HepG2 (cell line): Measurements from ENCODE around the gene LZTR1.

ENCODE experiments used
- HBP1 ChIP-seq: IDR thresholded peaks from 2 replicates; pipeline ENCODE4 v1.6.1; 2016; ENCODE audit warnings: low read depth, control low read depth
- NFE2 ChIP-seq: sonication (generic); formaldehyde crosslinking; IDR thresholded peaks from 2 replicates; pipeline ENCODE4 v1.4.0; 2020; ENCODE audit warnings: missing genetic modification reagents
- NFRKB ChIP-seq: fragments of 450-650 bp; IDR thresholded peaks from 2 replicates; pipeline ENCODE4 v1.6.1; 2017
- SIX1 ChIP-seq: sonication (generic); formaldehyde crosslinking; IDR thresholded peaks from 2 replicates; pipeline ENCODE4 v1.4.0; 2020; ENCODE audit warnings: missing genetic modification reagents, borderline replicate concordance
- SMC3 ChIP-seq: IDR thresholded peaks from 2 replicates; pipeline ENCODE4 v1.6.1; 2011; ENCODE audit warnings: low read length, improper control_type of control experiment
- SYNCRIP ChIP-seq: fragments of 200-400 bp; formaldehyde crosslinking; IDR thresholded peaks from 2 replicates; pipeline ENCODE4 v1.6.1; 2018; ENCODE audit warnings: mild to moderate bottlenecking, low read depth, low read length; ENCODE audit not compliant: insufficient read depth
- ZNF878 ChIP-seq: sonication (generic); formaldehyde crosslinking; IDR thresholded peaks from 2 replicates; pipeline ENCODE4 v1.8.1; 2023; ENCODE audit warnings: mild to moderate bottlenecking, missing genetic modification reagents, moderate library complexity
- TF ChIP-seq, protein P1 (sequence below): sonication (generic); formaldehyde crosslinking; IDR thresholded peaks from 2 replicates; pipeline ENCODE4 v1.5.0; 2020; ENCODE audit warnings: mild to moderate bottlenecking, missing genetic modification reagents, moderate library complexity
- TF ChIP-seq, protein P2 (sequence below): sonication (generic); formaldehyde crosslinking; IDR thresholded peaks from 2 replicates; pipeline ENCODE4 v1.5.1; 2020; ENCODE audit warnings: missing genetic modification reagents, mild to moderate bottlenecking, borderline replicate concordance
- TF ChIP-seq, protein P3 (sequence below): sonication (generic); formaldehyde crosslinking; IDR thresholded peaks from 2 replicates; pipeline ENCODE4 v1.4.0; 2020; ENCODE audit warnings: missing genetic modification reagents

DNA sequence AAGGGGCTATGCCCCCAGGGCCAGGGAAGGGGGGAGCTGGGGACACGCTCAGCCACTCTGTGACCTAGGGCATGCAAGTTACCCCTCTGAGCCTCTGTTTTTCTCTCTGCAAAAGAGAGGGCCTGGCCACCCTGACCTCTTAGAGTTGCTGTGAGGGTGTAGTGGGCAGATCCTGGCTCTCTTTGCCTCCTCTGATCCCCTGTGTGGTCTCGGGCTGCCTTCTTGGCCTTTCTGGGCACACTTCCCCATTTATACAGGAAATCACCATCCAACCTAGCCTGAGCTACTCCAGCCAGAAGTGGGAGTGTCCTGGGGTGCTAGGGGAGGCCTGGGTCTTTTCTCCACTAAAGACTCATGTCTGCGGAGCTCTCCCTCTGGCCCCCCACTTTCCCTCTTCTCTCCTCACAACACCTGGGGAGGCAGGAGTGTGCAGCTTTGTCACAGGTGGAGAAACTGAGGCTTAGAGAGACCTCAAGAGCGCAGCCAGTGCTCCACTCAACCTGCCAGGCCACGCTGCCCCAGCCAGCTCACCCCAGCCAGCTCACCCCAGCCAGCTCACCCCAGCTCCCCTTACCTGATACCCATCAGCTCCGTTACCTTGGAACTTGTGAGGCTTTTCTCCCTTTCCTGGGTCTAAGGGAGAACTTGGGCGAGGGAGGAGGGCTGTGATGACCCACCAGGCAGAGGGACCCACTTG lies 13.7 kb upstream of the LZTR1 start:
- TF ChIP-seq SIX1 (CRISPR knock-in tag) (no peak), NFE2 (CRISPR knock-in tag) (no peak), SYNCRIP (no peak), ZNF878 (CRISPR knock-in tag) (no peak), NFRKB (no peak), HBP1 (no peak), SMC3 (no peak)
- TF ChIP-seq, protein P1, sequence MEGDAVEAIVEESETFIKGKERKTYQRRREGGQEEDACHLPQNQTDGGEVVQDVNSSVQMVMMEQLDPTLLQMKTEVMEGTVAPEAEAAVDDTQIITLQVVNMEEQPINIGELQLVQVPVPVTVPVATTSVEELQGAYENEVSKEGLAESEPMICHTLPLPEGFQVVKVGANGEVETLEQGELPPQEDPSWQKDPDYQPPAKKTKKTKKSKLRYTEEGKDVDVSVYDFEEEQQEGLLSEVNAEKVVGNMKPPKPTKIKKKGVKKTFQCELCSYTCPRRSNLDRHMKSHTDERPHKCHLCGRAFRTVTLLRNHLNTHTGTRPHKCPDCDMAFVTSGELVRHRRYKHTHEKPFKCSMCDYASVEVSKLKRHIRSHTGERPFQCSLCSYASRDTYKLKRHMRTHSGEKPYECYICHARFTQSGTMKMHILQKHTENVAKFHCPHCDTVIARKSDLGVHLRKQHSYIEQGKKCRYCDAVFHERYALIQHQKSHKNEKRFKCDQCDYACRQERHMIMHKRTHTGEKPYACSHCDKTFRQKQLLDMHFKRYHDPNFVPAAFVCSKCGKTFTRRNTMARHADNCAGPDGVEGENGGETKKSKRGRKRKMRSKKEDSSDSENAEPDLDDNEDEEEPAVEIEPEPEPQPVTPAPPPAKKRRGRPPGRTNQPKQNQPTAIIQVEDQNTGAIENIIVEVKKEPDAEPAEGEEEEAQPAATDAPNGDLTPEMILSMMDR, result no peak
- TF ChIP-seq, protein P2, sequence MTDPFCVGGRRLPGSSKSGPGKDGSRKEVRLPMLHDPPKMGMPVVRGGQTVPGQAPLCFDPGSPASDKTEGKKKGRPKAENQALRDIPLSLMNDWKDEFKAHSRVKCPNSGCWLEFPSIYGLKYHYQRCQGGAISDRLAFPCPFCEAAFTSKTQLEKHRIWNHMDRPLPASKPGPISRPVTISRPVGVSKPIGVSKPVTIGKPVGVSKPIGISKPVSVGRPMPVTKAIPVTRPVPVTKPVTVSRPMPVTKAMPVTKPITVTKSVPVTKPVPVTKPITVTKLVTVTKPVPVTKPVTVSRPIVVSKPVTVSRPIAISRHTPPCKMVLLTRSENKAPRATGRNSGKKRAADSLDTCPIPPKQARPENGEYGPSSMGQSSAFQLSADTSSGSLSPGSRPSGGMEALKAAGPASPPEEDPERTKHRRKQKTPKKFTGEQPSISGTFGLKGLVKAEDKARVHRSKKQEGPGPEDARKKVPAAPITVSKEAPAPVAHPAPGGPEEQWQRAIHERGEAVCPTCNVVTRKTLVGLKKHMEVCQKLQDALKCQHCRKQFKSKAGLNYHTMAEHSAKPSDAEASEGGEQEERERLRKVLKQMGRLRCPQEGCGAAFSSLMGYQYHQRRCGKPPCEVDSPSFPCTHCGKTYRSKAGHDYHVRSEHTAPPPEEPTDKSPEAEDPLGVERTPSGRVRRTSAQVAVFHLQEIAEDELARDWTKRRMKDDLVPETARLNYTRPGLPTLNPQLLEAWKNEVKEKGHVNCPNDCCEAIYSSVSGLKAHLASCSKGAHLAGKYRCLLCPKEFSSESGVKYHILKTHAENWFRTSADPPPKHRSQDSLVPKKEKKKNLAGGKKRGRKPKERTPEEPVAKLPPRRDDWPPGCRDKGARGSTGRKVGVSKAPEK (CRISPR knock-in tag), result no peak
- TF ChIP-seq, protein P3, sequence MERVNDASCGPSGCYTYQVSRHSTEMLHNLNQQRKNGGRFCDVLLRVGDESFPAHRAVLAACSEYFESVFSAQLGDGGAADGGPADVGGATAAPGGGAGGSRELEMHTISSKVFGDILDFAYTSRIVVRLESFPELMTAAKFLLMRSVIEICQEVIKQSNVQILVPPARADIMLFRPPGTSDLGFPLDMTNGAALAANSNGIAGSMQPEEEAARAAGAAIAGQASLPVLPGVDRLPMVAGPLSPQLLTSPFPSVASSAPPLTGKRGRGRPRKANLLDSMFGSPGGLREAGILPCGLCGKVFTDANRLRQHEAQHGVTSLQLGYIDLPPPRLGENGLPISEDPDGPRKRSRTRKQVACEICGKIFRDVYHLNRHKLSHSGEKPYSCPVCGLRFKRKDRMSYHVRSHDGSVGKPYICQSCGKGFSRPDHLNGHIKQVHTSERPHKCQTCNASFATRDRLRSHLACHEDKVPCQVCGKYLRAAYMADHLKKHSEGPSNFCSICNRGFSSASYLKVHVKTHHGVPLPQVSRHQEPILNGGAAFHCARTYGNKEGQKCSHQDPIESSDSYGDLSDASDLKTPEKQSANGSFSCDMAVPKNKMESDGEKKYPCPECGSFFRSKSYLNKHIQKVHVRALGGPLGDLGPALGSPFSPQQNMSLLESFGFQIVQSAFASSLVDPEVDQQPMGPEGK (CRISPR knock-in tag), result no peak
